GM19193 (cell line): ENCODE data around the gene CLIC4.

Experiments used
- POLR2A ChIP-seq: IDR thresholded peaks from 4 replicates; pipeline ENCODE4 v1.6.1; 2011; ENCODE audit not compliant: insufficient read depth, insufficient read length; ENCODE audit errors: extremely low read depth

CLIC4 gene

GRCh38 chr1:24744911-24745710 lies at the start of gene CLIC4:
Gene CLIC4 (plus strand): TSS chr1:24745447. CDS start chr1:24745554, 107 bp downstream.
- peak; percentile 79 for TF ChIP-seq POLR2A

- TF ChIP-seq POLR2A: no peak
Measured at GRCh38 chr1:24696041-24696755, 49.0 kb upstream of the CLIC4 start.

- TF ChIP-seq POLR2A: no peak
Measured at GRCh38 chr1:24696756-24697330, 48.4 kb upstream of the CLIC4 start.

GRCh38 chr1:24699628-24700027 lies 45.6 kb upstream of the CLIC4 start:
- no peak for TF ChIP-seq POLR2A

- TF ChIP-seq POLR2A: no peak
Measured at GRCh38 chr1:24702511-24703293, 42.5 kb upstream of the CLIC4 start.

- TF ChIP-seq POLR2A: no peak
Measured at GRCh38 chr1:24704411-24705259, 40.6 kb upstream of the CLIC4 start.

GRCh38 chr1:24705260-24706073 lies 39.8 kb upstream of the CLIC4 start:
- no peak for TF ChIP-seq POLR2A

GRCh38 chr1:24707687-24708086 lies 37.6 kb upstream of the CLIC4 start:
- no peak for TF ChIP-seq POLR2A

- TF ChIP-seq POLR2A: no peak
Measured at GRCh38 chr1:24708938-24709337, 36.3 kb upstream of the CLIC4 start.

GRCh38 chr1:24709791-24710441 lies 35.3 kb upstream of the CLIC4 start:
- TF ChIP-seq POLR2A: no peak

GRCh38 chr1:24711329-24711728 lies 33.9 kb upstream of the CLIC4 start:
- TF ChIP-seq POLR2A: no peak

GRCh38 chr1:24713176-24713575 lies 32.1 kb upstream of the CLIC4 start:
- TF ChIP-seq POLR2A: no peak

- TF ChIP-seq POLR2A: no peak
Measured at GRCh38 chr1:24713736-24714135, 31.5 kb upstream of the CLIC4 start.
